ENCODE measurements around the gene SNX3.

- TF ChIP-seq CTCF (IDR thresholded peaks at IDR 0.05; ENCODE audit: borderline replicate concordance, extremely low read depth, low read length, poor library complexity, severe bottlenecking) (no peak), EZH2 (IDR thresholded peaks at IDR 0.05; ENCODE audit: borderline replicate concordance, low read depth, low read length, severe bottlenecking) (no peak)
These were observed 85.7 kb downstream of the SNX3 start for GRCh38 chr6:108175176-108175591.

Measured in DND-41 (cell line).